ENCODE measurements around the gene TRIO.

GRCh38 chr5:14342306-14342705 is 199.2 kb downstream of the TRIO start:
- no peak for TF ChIP-seq ZNF747 (tag by site-specific recombination; IDR thresholded peaks at IDR 0.05)
- TF ChIP-seq CTCF (tag by site-specific recombination; IDR thresholded peaks at IDR 0.05): no peak
- TF ChIP-seq ZNF214 (tag by site-specific recombination; IDR thresholded peaks at IDR 0.05; ENCODE audit: borderline replicate concordance): no peak
- no peak for TF ChIP-seq TCF7L2 (IDR thresholded peaks at IDR 0.05; ENCODE audit: borderline replicate concordance, low read depth, low read length)
- TF ChIP-seq, protein P1, sequence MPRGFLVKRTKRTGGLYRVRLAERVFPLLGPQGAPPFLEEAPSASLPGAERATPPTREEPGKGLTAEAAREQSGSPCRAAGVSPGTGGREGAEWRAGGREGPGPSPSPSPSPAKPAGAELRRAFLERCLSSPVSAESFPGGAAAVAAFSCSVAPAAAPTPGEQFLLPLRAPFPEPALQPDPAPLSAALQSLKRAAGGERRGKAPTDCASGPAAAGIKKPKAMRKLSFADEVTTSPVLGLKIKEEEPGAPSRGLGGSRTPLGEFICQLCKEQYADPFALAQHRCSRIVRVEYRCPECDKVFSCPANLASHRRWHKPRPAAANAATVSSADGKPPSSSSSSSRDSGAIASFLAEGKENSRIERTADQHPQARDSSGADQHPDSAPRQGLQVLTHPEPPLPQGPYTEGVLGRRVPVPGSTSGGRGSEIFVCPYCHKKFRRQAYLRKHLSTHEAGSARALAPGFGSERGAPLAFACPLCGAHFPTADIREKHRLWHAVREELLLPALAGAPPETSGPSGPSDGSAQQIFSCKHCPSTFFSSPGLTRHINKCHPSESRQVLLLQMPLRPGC (tag by site-specific recombination; IDR thresholded peaks at IDR 0.05): no peak
- TF ChIP-seq, protein P2, sequence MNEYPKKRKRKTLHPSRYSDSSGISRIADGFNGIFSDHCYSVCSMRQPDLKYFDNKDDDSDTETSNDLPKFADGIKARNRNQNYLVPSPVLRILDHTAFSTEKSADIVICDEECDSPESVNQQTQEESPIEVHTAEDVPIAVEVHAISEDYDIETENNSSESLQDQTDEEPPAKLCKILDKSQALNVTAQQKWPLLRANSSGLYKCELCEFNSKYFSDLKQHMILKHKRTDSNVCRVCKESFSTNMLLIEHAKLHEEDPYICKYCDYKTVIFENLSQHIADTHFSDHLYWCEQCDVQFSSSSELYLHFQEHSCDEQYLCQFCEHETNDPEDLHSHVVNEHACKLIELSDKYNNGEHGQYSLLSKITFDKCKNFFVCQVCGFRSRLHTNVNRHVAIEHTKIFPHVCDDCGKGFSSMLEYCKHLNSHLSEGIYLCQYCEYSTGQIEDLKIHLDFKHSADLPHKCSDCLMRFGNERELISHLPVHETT (tag by site-specific recombination; IDR thresholded peaks at IDR 0.05): no peak
- no peak for TF ChIP-seq ZNF175 (tag by site-specific recombination; IDR thresholded peaks at IDR 0.05)
- TF ChIP-seq, protein P3, sequence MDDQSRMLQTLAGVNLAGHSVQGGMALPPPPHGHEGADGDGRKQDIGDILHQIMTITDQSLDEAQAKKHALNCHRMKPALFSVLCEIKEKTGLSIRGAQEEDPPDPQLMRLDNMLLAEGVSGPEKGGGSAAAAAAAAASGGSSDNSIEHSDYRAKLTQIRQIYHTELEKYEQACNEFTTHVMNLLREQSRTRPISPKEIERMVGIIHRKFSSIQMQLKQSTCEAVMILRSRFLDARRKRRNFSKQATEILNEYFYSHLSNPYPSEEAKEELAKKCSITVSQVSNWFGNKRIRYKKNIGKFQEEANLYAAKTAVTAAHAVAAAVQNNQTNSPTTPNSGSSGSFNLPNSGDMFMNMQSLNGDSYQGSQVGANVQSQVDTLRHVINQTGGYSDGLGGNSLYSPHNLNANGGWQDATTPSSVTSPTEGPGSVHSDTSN (CRISPR knock-in tag; IDR thresholded peaks at IDR 0.05): no peak
- no peak for TF ChIP-seq ZNF140 (tag by site-specific recombination; IDR thresholded peaks at IDR 0.05)
- TF ChIP-seq ZNF501 (tag by site-specific recombination; IDR thresholded peaks at IDR 0.05): no peak
- TF ChIP-seq ZNF138 (tag by site-specific recombination; IDR thresholded peaks at IDR 0.05; ENCODE audit: borderline replicate concordance): no peak
- no peak for TF ChIP-seq ZNF23 (tag by site-specific recombination; IDR thresholded peaks at IDR 0.05; ENCODE audit: borderline replicate concordance)
